Kidney tubule cell (primary cell): ENCODE results near the gene PDLIM3.
A peak's percentile ranks its signal among the peaks of the same experiment; 100 is the strongest.
"Not testable (repeated sequence)": the region's sequence is repeated elsewhere in the genome, so short reads cannot be mapped to it uniquely, and the experiment has no call there.

Source experiments
- DNase-seq: peaks from one replicate; pipeline ENCODE4 v3.0.0-alpha.2; 2018; ENCODE audit warnings: low spot score

PDLIM3 gene

GRCh38 chr4:185554365-185555126, 19.2 kb upstream of the PDLIM3 start:
- no peak for DNase-seq

GRCh38 chr4:185552254-185552653, 16.9 kb upstream of the PDLIM3 start:
- DNase-seq: no peak

DNA sequence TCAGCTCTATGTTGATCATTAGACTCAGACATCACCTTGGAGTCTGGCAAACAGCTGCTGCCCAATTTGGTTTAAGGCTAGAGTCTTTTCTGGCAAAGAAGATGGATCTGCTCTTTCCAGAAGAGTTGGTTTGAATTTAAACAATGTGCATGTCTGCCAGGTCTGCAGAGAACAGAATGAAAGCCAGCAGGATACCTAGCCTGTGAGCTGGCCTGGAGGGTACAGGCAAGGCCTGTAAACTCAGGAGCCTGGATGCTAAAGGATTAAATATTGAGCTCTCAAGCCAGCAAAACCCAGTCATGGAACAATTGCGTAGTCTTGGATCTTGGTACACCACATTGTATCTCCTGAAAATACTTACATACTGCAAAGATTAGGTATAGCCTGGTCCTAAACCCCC, 15.6 kb upstream of the PDLIM3 start:
- no peak for DNase-seq

GRCh38 chr4:185549095-185549639, 13.9 kb upstream of the PDLIM3 start:
- DNase-seq: no peak

DNA sequence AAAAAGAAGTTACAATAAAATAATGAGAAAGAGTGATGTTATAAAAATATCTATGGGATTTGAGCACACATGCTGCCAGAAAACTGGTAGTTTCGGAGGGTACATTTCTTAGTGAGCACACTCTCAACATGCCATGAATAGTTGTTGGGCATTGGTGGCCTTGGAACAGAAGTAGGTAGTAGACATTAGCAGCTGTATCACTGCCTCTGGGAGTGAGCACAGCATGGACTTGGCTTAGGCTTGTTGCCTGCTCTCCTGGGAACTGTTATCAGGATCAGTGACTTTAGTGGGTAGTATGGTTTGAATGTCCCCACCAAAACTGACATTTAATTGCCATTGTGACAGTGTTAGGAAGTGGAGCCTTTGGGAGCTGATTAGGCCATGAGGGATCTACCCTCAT, 13.3 kb upstream of the PDLIM3 start:
- DNase-seq: no peak

- no peak for DNase-seq
These were observed 11.0 kb upstream of the PDLIM3 start for GRCh38 chr4:185546335-185546734.

GRCh38 chr4:185542626-185543315, 7.5 kb upstream of the PDLIM3 start:
- peak; percentile 63 for DNase-seq

GRCh38 chr4:185541251-185541727, 6.0 kb upstream of the PDLIM3 start:
- DNase-seq: no peak

DNA sequence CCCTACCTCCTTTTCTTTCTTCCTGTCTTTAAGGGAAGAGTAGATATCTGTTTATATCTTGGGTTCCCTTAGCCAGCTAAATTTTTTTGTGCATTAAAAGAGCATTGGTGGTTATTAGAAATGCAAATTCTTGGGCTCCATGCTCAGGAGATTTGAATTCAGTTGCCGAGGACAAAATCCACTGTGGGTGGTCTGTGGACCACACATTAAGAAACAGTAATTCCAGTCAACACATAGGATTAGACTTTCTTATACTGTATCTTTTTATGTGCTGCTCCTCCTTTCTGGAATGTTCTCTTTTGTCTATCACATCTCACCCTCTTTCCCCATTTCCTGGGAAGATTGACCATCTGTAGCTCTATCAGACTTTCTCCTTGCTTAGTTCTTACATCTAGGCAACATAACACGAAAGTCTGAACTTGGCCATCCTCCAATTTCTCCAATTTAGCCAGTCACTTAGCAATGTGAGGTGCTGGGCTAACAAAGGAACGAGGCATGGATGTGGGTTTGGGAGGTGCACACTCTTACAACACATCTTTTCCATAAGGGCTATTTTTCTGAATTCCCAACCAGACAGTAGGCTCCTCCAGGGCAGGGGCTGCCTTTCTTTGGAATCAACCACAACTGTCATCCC, 5.3 kb upstream of the PDLIM3 start:
- DNase-seq: no peak

DNA sequence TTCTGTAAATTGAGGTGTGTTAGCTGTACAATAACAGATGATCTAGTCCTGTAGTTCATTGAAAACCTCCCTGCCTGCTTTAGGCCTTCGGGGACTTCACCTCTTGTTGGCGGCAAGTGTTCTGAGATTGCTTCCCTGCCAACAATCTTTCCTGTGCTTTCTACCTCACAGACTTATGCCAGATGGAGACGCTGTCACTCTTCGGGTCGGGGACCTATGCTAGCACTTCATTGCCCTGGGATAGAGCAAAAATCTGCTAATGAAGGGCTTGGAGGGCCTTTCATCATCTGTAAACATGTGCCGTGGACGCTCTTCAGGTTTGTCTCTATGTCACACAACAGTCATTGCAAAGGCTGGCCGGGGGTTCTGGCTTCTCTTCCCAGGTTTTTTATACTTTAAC, 4.7 kb upstream of the PDLIM3 start:
- no peak for DNase-seq

GRCh38 chr4:185538806-185539205, 3.5 kb upstream of the PDLIM3 start:
- DNase-seq: no peak

GRCh38 chr4:185536411-185536709, 1.1 kb upstream of the PDLIM3 start:
- no peak for DNase-seq

GRCh38 chr4:185535612-185536410, 504 bp upstream of the PDLIM3 start:
- DNase-seq: no peak

DNA sequence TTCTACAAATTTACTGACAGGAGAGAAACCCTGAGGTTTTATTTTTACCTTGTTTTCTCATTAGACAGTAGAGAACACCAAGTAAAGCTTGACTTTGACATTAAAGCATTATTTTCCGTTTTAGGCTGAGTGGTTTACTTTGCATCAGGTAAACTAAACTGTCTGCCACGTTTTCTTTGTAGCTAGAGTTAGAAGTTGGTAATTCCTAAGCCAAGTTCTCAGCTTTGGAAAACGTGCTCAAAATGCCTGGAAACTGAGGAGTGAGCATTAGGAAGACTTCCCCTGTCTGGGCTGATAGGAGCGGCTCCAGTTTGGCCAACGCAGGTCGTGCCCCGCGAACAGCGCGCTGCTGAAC, 819 bp downstream of the PDLIM3 start:
- no peak for DNase-seq

GRCh38 chr4:185532795-185533324, 2.4 kb downstream of the PDLIM3 start:
- DNase-seq: no peak

- no peak for DNase-seq
These were observed 3.0 kb downstream of the PDLIM3 start for GRCh38 chr4:185532293-185532692.

DNA sequence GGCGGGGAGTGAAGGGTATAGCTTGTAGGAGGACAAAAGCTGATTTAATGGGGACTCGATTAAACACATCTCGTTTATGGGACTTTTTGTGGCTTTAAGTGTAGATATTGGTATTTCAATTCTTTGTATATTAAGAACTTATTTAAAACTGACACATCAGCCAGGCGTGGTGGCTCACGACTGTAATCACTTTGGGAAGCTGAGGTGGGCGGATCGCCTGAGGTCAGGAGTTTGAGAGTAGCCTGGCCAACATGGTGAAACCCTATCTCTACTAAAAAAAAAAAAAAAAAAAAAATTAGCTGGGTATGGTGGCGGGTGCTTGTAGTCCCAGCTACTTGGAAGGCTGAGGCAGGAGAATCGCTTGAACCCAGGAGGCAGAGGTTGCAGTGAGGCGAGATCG, 3.7 kb downstream of the PDLIM3 start:
- DNase-seq: not testable (repeated sequence)

DNA sequence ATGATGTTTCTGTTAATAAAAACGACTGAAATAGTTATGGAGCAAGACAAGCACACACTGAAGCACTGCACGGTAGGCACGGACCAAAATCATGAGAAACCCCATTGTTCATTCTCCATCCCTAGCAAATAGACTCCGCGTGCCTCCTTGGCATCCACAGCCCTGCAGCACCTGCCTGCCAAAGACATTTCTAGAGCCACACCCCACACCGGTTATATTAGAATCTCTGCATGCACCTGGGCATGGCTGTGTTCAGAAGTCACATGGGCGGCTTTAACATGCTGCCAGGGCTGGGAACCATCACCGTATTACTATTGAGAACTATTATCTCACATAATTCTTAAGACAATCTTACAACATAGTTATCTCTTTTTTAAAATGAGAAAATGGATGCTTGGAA, 5.9 kb downstream of the PDLIM3 start:
- DNase-seq: no peak

DNA sequence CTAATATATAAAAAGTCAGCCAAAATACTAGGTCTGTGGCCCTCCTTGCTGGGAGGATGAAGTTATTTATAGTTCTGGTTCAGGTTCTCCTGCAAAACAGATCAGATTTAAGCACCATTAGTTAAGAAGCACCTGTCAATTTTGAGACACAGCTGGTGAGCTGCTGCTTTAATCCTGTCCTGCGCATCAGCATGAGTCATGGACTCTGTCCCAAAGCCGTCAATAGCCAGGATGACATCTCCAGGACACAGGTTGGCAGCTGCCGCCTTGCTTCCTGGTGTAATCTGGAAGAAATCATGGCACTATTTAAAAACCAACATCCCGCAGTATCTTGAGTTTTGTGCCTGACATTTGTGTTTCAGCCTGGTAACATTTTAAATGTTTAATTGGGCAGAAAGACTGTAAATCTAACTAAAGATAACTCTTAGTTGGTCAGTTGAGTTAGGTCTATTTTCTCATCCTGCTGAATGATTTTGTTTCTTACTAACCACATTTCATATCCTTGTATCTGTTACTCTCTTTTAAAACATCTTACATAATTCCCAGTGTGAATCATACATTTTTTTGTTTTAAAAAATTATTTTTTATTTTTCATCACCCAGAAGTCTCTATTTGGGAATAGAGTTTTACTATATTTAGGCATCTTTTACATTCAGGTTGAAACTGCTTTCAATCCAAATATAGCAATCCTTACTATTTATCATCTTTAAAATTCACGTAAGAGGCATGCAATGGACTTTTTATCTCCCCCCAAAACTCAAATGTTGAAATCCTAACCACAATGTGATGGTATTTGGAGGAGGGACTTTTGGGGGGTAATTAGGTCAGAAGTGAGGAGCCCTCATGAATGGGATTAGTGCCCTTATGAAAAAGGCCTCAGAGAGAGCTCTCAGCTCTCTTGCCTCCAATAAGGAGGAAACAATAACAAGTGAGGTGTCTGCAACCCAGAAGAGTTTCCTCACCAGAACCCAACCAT, 10.1 kb downstream of the PDLIM3 start:
- DNase-seq: peak; percentile 38

- no peak for DNase-seq
These were observed 11.4 kb downstream of the PDLIM3 start for GRCh38 chr4:185523862-185524261.

- no peak for DNase-seq
These were observed 12.9 kb downstream of the PDLIM3 start for GRCh38 chr4:185522451-185522850.
